Adrenal gland (tissue), 12 donors: ENCODE data around the gene MYMX. TPM values are rescaled to one million over a fixed set of nuclear protein-coding genes. Genes with fewer than 3 reads are reported as not detected.
"Not testable (repeated sequence)": the region's sequence is repeated elsewhere in the genome, so short reads cannot be mapped to it uniquely, and the experiment has no call there.

ENCODE experiments used
- DNase-seq, 7 donors: peaks; one replicate each; pipeline ENCODE4 v3.0.0-alpha.2; 2019 to 2020
- H3K27ac ChIP-seq, 5 donors: fragments of 200-600 bp; sonication (generic) in 4 of 5; 1 replicate in 3 of 5; 2 replicates in 2 of 5; pipeline versions ENCODE4 v1.5.1 to v1.8.0; 2016 to 2020; ENCODE audit warnings: mild to moderate bottlenecking in 1 of 5
- H3K27me3 ChIP-seq: fragments of 200-600 bp; 2 replicates; pipeline ENCODE4 v1.8.0; 2021
- H3K36me3 ChIP-seq, 2 donors: fragments of 200-600 bp; replicated peaks in 1 of 2; 1 replicate in 1 of 2; 2 replicates in 1 of 2; pipeline versions ENCODE4 v1.5.1 to v1.8.0; 2018 to 2022
- H3K4me1 ChIP-seq, 2 donors: fragments of 200-600 bp; replicated peaks in 1 of 2; 1 replicate in 1 of 2; 2 replicates in 1 of 2; pipeline versions ENCODE4 v1.5.1 to v1.8.0; 2018 to 2021
- H3K4me3 ChIP-seq, 4 donors: fragments of 200-600 bp; sonication (generic) in 3 of 4; one replicate each; pipeline ENCODE4 v1.5.1; 2016 to 2018
- H3K9me3 ChIP-seq, 3 donors: fragments of 200-600 bp; sonication (generic) in 1 of 3; replicated peaks in 1 of 3; 1 replicate in 2 of 3; 2 replicates in 1 of 3; pipeline versions ENCODE4 v1.5.1 to v1.8.0; 2016 to 2021
- CTCF ChIP-seq, 6 experiments: fragments of 450-650 bp in 4 of 6; fragments of 200-600 bp in 2 of 6; sonication (generic) in 1 of 6; IDR thresholded peaks; 1 replicate in 5 of 6; 2 replicates in 1 of 6; pipeline versions ENCODE4 v1.5.1 to v1.8.0; 2016 to 2021; ENCODE audit warnings: antibody characterized with exemption in 6 of 6, mild to moderate bottlenecking in 2 of 6, moderate library complexity in 1 of 6
- POLR2A ChIP-seq, 2 donors: fragments of 450-650 bp; IDR thresholded peaks; one replicate each; pipeline ENCODE4 v1.6.1; 2017; ENCODE audit warnings: antibody characterized with exemption in 2 of 2, mild to moderate bottlenecking in 2 of 2, moderate library complexity in 1 of 2
- WGBS, 4 donors: extraction: QIAGEN DNeasy Blood & Tissue Kit in 2 of 4; methylation state at CpG; one replicate each; pipeline versions ENCODE4 v1.1.5 to v1.1.7; 2013 to 2017; 5-methylcytosine and 5-hydroxymethylcytosine counted together
- intact Hi-C, 2 donors: fragments of 100-400 bp; cut with DNase I; formaldehyde crosslinking; loops; one replicate each; pipeline versions ENCODE4 v1.14.1 to v1.15.0; 2022 to 2023
- polyA plus RNA-seq, 3 donors: library from polyadenylated mRNA; stranded (reverse); fragments of 200-250 nt in 2 of 3; fragments of 350-450 nt in 1 of 3; fragmentation: Illumina TruSeq in 1 of 3; extraction: RNeasy Lipid Tissue Mini Kit (QIAGEN cat#74804) in 1 of 3; gene quantifications; one replicate each; pipeline ENCODE4 v1.2.3, GENCODE V29; 2013 to 2014
- total RNA-seq, 9 donors: library from RNA; depleted of rRNA in 4 of 9; stranded (reverse); fragments of >200 nt in 4 of 9; fragments of 120-200 nt in 1 of 9; fragmentation: NEBNext Ultra II Directional in 1 of 9; extraction: Animal tissue kit (Norgen Biotek cat#: 25700) in 1 of 9; gene quantifications; one replicate each; pipeline versions ENCODE4 v1.1.0 to v1.2.4, GENCODE V29; 2013 to 2023
- donor health status: healthy with polysubstance abuse.
- donor health status: Bipolar disorder and iron deficiency.
- donor health status: DM: yes; HTN: yes; CAD: no.
- donor health status: DM: no; HTN: no; CAD: no.
- donor health status: DM: no; HTN: no; CAD: no.
- donor health status: DM: yes; HTN: yes; CAD: no.

MYMX gene
- total and polyA plus RNA-seq, 12 donors, result 0.39 to 0.94 TPM; not detected in 10

GRCh38 chr6:44179072-44179536, 37.6 kb upstream of the MYMX start:
- intact Hi-C loops, result loop anchor here in 1 of 2 donors (5.0 to 10.0 kb wide), 2 partner anchors 38 to 156 kb away; partner anchors contain the start of gene MYMX
- TF ChIP-seq POLR2A (IDR thresholded peaks at IDR 0.05), result no peak
- TF ChIP-seq CTCF (IDR thresholded peaks at IDR 0.05), result no peak
- DNase-seq, result peak in 1 of 7 donors; percentile 26
- Histone ChIP-seq H3K27ac (peak overlapping the region in 1 of 5 donors; percentile 58), H3K27me3 (no peaks in the 10 kb centered on the region), H3K4me3 (no peak overlapping the region), H3K4me1 (peaks cover 0 to 9% of the 10 kb centered on the region in 2 donors), H3K36me3 (no peaks in the 10 kb centered on the region), H3K9me3 (no peaks in the 10 kb centered on the region)
- WGBS, 4 donors, result 27 to 46% (median 31%) methylated on average over 4 of the region's 4 CpGs

GRCh38 chr6:44179648-44180047, 37.1 kb upstream of the MYMX start:
- TF ChIP-seq CTCF (IDR thresholded peaks at IDR 0.05) (no peak), POLR2A (IDR thresholded peaks at IDR 0.05) (no peak)
- no peak for DNase-seq
- Histone ChIP-seq H3K27ac (no peak overlapping the region), H3K36me3 (no peaks in the 10 kb centered on the region), H3K4me1 (peaks cover 0 to 9% of the 10 kb centered on the region in 2 donors), H3K4me3 (no peak overlapping the region), H3K9me3 (no peaks in the 10 kb centered on the region), H3K27me3 (no peaks in the 10 kb centered on the region)
- 93 to 100% (median 98%) methylated on average over 5 to 7 of the region's 7 CpGs for WGBS, 4 donors
- intact Hi-C loops, result loop anchor here in 1 of 2 donors (5.0 to 10.0 kb wide), 2 partner anchors 38 to 155 kb away; partner anchors contain the start of gene MYMX

- Histone ChIP-seq H3K4me3 (no peak overlapping the region), H3K4me1 (peaks cover 0 to 9% of the 10 kb centered on the region in 2 donors), H3K9me3 (no peaks in the 10 kb centered on the region), H3K36me3 (no peaks in the 10 kb centered on the region), H3K27ac (no peak overlapping the region), H3K27me3 (no peaks in the 10 kb centered on the region)
- intact Hi-C loops, result no loop called here
- TF ChIP-seq POLR2A (IDR thresholded peaks at IDR 0.05) (no peak), CTCF (IDR thresholded peaks at IDR 0.05) (no peak)
- no peak for DNase-seq
- WGBS, 4 donors, result 91 to 96% (median 93%) methylated on average over 4 of the region's 4 CpGs
Measured at GRCh38 chr6:44180406-44180805, 36.3 kb upstream of the MYMX start.

GRCh38 chr6:44180886-44181285, 35.8 kb upstream of the MYMX start:
- Histone ChIP-seq H3K4me1 (peaks cover 0 to 9% of the 10 kb centered on the region in 2 donors), H3K4me3 (no peak overlapping the region), H3K36me3 (no peaks in the 10 kb centered on the region), H3K9me3 (no peaks in the 10 kb centered on the region), H3K27ac (no peak overlapping the region), H3K27me3 (no peaks in the 10 kb centered on the region)
- DNase-seq, result no peak
- WGBS, 4 donors, result 95 to 100% (median 98%) methylated on average over 1 to 4 of the region's 4 CpGs
- TF ChIP-seq POLR2A (IDR thresholded peaks at IDR 0.05) (no peak), CTCF (IDR thresholded peaks at IDR 0.05) (no peak)
- intact Hi-C loops, result no loop called here

- H3K36me3 ChIP-seq, H3K27me3 ChIP-seq, H3K4me3 ChIP-seq, H3K9me3 ChIP-seq, intact Hi-C loops, H3K4me1 ChIP-seq, DNase-seq, H3K27ac ChIP-seq: not testable (repeated sequence)
Measured at GRCh38 chr6:44181784-44182183, 34.9 kb upstream of the MYMX start.
